Esophagus muscularis mucosa (tissue), 4 donors: Measurements from ENCODE around the gene SURF4. TPM values are rescaled to one million over a fixed set of nuclear protein-coding genes. Genes with fewer than 3 reads are reported as not detected.
"Not testable (repeated sequence)": the region's sequence is repeated elsewhere in the genome, so short reads cannot be mapped to it uniquely, and the experiment has no call there.

Experiments used
- DNase-seq: peaks from one replicate; pipeline ENCODE4 v3.0.0-alpha.2; 2017; ENCODE audit errors: extremely low spot score
- H3K27ac ChIP-seq, 4 donors: fragments of 200-600 bp; sonication (generic); replicated peaks in 1 of 4; 1 replicate in 3 of 4; 2 replicates in 1 of 4; pipeline ENCODE4 v1.5.1; 2016 to 2019; ENCODE audit warnings: mild to moderate bottlenecking in 1 of 4
- H3K27me3 ChIP-seq, 4 donors: fragments of 200-600 bp; sonication (generic); one replicate each; pipeline versions ENCODE4 v1.5.1 to v1.6.0; 2016 to 2019
- H3K36me3 ChIP-seq, 4 donors: fragments of 200-600 bp; sonication (generic); one replicate each; pipeline ENCODE4 v1.5.1; 2016 to 2019
- H3K4me1 ChIP-seq, 4 donors: fragments of 200-600 bp; sonication (generic); one replicate each; pipeline ENCODE4 v1.5.1; 2016 to 2019
- H3K4me3 ChIP-seq, 4 donors: fragments of 200-600 bp; sonication (generic); 1 replicate in 2 of 4; 2 replicates in 2 of 4; pipeline ENCODE4 v1.5.1; 2016 to 2019; ENCODE audit warnings: mild to moderate bottlenecking in 4 of 4, moderate library complexity in 1 of 4
- H3K9me3 ChIP-seq, 4 donors: fragments of 200-600 bp; sonication (generic); 1 replicate in 3 of 4; 2 replicates in 1 of 4; pipeline ENCODE4 v1.5.1; 2016 to 2019
- EP300 ChIP-seq: sonication (generic); formaldehyde crosslinking; IDR thresholded peaks from one replicate; pipeline ENCODE4 v1.6.1; 2017; ENCODE audit warnings: antibody characterized with exemption
- POLR2A ChIP-seq: fragments of 450-650 bp; IDR thresholded peaks from one replicate; pipeline ENCODE4 v1.6.1; 2017; ENCODE audit warnings: antibody characterized with exemption, moderate library complexity, mild to moderate bottlenecking, low read depth
- POLR2AphosphoS5 ChIP-seq, 2 donors: sonication (generic); formaldehyde crosslinking; IDR thresholded peaks; one replicate each; pipeline ENCODE4 v1.6.1; 2017; ENCODE audit warnings: antibody characterized with exemption in 2 of 2
- WGBS: methylation state at CpG from one replicate; pipeline ENCODE4 v1.1.5; 2018; 5-methylcytosine and 5-hydroxymethylcytosine counted together
- intact Hi-C: fragments of 100-400 bp; cut with DNase I; formaldehyde crosslinking; loops from one replicate; pipeline ENCODE4 v1.15.1; 2023
- total RNA-seq, 4 donors: library from RNA; depleted of rRNA; stranded (reverse); fragments of >200 nt; gene quantifications; one replicate each; pipeline versions ENCODE4 v1.1.0 to v1.2.1, GENCODE V29; 2016
- TF ChIP-seq, protein P1 (sequence below), 3 experiments: fragments of 200-600 bp in 2 of 3; fragments of 450-650 bp in 1 of 3; sonication (generic) in 2 of 3; IDR thresholded peaks; one replicate each; pipeline ENCODE4 v1.5.1; 2017 to 2019; ENCODE audit warnings: antibody characterized with exemption in 3 of 3, mild to moderate bottlenecking in 2 of 3, moderate library complexity in 1 of 3

SURF4 gene
- total RNA-seq, 4 donors from 2014 or later: 83.9 to 139 (median 127) TPM

DNA sequence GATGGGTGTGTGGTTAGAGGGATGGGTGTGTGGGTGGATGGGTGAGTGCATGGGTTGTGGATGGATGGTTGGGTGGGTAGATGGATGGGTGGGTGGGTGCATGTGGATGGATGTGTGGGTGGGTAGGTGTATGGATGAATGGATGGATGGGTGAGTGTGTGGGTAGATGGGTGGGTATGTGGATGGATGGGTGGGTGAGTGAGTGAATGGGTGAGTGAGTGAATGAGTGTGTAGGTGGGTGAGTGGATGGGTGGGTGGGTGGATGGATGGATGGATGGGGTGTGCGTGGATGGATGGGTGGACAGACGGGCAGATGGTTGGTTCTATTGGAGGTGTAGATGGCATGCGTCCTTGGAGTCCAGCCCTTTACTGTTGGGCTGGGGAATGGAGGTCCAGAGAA, 17.5 kb upstream of the SURF4 start:
- no peak for DNase-seq
- 86% methylated on average over 3 of the region's 3 CpGs for WGBS
- Histone ChIP-seq H3K9me3 (no peaks in the 10 kb centered on the region), H3K4me1 (no peaks in the 10 kb centered on the region), H3K27me3 (peaks cover 0 to 74% (median 9%) of the 10 kb centered on the region in 4 donors), H3K27ac (no peak overlapping the region), H3K36me3 (no peaks in the 10 kb centered on the region), H3K4me3 (no peak overlapping the region)
- intact Hi-C loops: no loop called here
- TF ChIP-seq POLR2A: no peak
- TF ChIP-seq POLR2AphosphoS5 (IDR thresholded peaks at IDR 0.05): no peak
- no peak for TF ChIP-seq EP300
- TF ChIP-seq, protein P1, sequence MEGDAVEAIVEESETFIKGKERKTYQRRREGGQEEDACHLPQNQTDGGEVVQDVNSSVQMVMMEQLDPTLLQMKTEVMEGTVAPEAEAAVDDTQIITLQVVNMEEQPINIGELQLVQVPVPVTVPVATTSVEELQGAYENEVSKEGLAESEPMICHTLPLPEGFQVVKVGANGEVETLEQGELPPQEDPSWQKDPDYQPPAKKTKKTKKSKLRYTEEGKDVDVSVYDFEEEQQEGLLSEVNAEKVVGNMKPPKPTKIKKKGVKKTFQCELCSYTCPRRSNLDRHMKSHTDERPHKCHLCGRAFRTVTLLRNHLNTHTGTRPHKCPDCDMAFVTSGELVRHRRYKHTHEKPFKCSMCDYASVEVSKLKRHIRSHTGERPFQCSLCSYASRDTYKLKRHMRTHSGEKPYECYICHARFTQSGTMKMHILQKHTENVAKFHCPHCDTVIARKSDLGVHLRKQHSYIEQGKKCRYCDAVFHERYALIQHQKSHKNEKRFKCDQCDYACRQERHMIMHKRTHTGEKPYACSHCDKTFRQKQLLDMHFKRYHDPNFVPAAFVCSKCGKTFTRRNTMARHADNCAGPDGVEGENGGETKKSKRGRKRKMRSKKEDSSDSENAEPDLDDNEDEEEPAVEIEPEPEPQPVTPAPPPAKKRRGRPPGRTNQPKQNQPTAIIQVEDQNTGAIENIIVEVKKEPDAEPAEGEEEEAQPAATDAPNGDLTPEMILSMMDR (IDR thresholded peaks at IDR 0.05): no peak

DNA sequence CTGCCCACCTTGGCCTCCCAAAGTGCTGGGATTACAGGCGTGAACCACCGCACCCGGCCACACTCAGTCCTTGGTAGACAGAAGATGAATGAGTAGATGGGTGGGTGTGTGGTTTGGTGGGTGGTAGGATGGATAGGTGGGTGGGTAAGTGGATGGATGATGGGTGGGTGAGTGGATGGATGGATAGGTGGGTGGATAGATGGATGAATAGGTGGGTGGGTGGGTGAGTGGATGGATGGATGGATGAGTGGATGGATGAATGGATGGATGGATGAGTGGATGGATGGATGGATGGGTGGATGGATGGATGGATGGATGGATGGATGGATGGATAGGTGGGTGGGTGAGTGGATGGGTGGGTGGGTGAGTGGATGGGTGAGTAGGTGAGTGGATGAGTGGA, 16.4 kb upstream of the SURF4 start:
- H3K4me1 ChIP-seq, intact Hi-C loops, H3K9me3 ChIP-seq, DNase-seq, H3K36me3 ChIP-seq, H3K4me3 ChIP-seq, H3K27ac ChIP-seq: not testable (repeated sequence)
- peaks cover 0 to 74% (median 9%) of the 10 kb centered on the region in 4 donors for H3K27me3 ChIP-seq
- 98% methylated on average over 3 of the region's 3 CpGs for WGBS

DNA sequence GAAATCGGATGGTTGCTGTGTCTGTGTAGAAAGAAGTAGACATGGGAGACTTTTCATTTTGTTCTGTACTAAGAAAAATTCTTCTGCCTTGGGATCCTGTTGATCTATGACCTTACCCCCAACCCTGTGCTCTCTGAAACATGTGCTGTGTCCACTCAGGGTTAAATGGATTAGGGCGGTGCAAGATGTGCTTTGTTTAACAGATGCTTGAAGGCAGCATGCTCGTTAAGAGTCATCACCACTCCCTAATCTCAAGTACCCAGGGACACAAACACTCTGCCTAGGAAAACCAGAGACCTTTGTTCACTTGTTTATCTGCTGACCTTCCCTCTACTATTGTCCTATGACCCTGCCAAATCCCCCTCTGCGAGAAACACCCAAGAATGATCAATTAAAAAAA, 15.6 kb upstream of the SURF4 start:
- H3K36me3 ChIP-seq, H3K27ac ChIP-seq, intact Hi-C loops, H3K4me1 ChIP-seq, DNase-seq, H3K4me3 ChIP-seq, H3K9me3 ChIP-seq: not testable (repeated sequence)
- peaks cover 0 to 66% (median 9%) of the 10 kb centered on the region in 4 donors for H3K27me3 ChIP-seq
- 88% methylated on average over 1 of the region's 4 CpGs for WGBS

DNA sequence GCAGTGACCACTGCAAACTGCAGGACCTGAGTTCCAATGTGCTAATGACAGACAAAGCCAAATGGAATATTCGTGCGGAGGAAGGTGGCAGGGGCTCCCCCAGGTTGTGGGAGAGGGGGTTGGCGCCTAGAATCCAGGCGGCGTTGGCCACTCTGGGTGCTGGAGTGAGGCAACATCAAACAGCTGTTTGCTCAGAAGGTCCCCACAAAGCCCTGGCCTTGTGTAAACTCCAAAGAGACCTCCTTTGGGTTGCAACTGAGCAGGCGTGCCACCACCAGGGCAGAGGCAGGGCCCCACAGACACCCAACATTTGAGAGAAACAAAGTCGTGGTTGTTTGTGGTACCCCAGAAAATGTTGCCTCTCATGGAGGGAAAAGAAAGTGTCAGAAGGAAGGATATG, 14.9 kb upstream of the SURF4 start:
- WGBS: 82% methylated on average over 7 of the region's 7 CpGs
- Histone ChIP-seq H3K4me1 (no peaks in the 10 kb centered on the region), H3K27ac (no peak overlapping the region), H3K4me3 (no peak overlapping the region), H3K36me3 (no peaks in the 10 kb centered on the region), H3K27me3 (peaks cover 0 to 59% (median 9%) of the 10 kb centered on the region in 4 donors), H3K9me3 (no peaks in the 10 kb centered on the region)
- intact Hi-C loops: no loop called here
- DNase-seq: no peak
- TF ChIP-seq, protein P1 (IDR thresholded peaks at IDR 0.05): no peak
- TF ChIP-seq EP300: no peak

DNA sequence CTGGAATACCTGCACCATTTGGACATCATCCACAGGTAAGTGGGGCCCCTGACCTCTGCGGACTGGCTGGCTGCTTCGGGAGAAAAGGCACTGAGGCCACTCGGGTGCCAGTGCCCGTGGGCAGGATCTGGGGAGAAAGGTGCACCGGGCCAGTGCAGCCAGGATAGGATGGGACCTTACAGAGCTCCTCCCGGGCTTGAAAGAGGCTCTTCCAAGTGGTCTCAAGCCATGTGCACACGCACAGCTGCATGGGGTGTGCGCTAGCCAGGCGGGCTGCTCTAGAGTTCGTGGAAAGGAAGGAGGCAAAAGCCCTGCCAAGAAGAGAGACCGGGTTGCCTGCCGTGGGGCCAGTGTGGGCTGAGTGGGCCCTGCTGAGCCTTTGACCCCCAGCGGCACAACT, 13.7 kb upstream of the SURF4 start:
- intact Hi-C loops: no loop called here
- no peak overlapping the region for H3K27ac ChIP-seq
- no peaks in the 10 kb centered on the region for H3K36me3 ChIP-seq
- no peaks in the 10 kb centered on the region for H3K4me1 ChIP-seq
- no peak for DNase-seq
- H3K9me3 ChIP-seq: no peaks in the 10 kb centered on the region
- TF ChIP-seq, protein P1 (IDR thresholded peaks at IDR 0.05): no peak
- TF ChIP-seq POLR2AphosphoS5 (IDR thresholded peaks at IDR 0.05) (no peak), POLR2A (no peak), EP300 (no peak)
- no peak overlapping the region for H3K4me3 ChIP-seq
- peaks cover 0 to 49% (median 6%) of the 10 kb centered on the region in 4 donors for H3K27me3 ChIP-seq
- WGBS: 95% methylated on average over 4 of the region's 13 CpGs

DNA sequence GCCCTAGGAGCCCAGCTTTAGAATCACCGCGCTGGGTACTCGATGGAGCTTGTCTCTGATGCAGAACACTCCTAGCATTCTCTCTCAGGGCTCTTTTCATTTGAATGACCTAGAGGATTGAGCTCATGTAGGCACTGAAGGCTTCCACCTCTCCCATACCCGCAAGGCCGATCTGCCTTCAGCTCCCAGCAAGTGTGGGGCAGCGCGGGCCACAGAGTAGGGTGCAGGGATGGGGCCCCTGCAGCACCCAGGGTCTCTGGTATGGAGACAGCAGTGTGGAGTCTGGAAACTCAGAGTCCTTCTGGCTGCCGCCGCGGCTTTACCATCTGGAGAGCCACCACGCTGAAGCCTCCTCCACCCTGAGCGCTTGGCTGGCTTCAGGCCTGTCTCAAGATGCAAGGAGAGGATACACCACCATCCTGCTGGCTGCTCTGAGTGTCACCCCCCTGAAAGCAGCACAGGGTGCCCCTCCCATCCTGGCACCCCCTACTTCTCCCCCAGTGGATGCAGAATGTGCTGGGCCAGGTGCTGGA, 13.2 kb upstream of the SURF4 start:
- Histone ChIP-seq H3K27ac (no peak overlapping the region), H3K36me3 (no peaks in the 10 kb centered on the region), H3K4me3 (no peak overlapping the region), H3K4me1 (no peaks in the 10 kb centered on the region), H3K9me3 (no peaks in the 10 kb centered on the region), H3K27me3 (peaks cover 0 to 44% (median 2%) of the 10 kb centered on the region in 4 donors)
- intact Hi-C loops: no loop called here
- DNase-seq: no peak
- TF ChIP-seq, protein P1 (IDR thresholded peaks at IDR 0.05): no peak
- WGBS: 70% methylated on average over 2 of the region's 12 CpGs
